NB4 (cell line): Measurements from ENCODE around the gene UBXN10.
A peak's percentile ranks its signal among the peaks of the same experiment; 100 is the strongest.
"Not testable (repeated sequence)": the region's sequence is repeated elsewhere in the genome, so short reads cannot be mapped to it uniquely, and the experiment has no call there.

Experiments used
- DNase-seq: peaks from one replicate; pipeline ENCODE4 v3.0.0; 2010; ENCODE audit warnings: low read depth
- H3K4me3 ChIP-seq: one replicate; pipeline ENCODE4 v1.5.1; 2011; ENCODE audit warnings: mild to moderate bottlenecking, low read depth, low read length, moderate library complexity
- MYC ChIP-seq: IDR thresholded peaks from 2 replicates; pipeline ENCODE4 v1.6.1; 2011; ENCODE audit warnings: low read depth, low read length
- POLR2A ChIP-seq: IDR thresholded peaks from 2 replicates; pipeline ENCODE4 v1.6.1; 2011; ENCODE audit warnings: mild to moderate bottlenecking; ENCODE audit not compliant: insufficient read length; ENCODE audit errors: extremely low read depth
- TF ChIP-seq, protein P1 (sequence below): IDR thresholded peaks from 2 replicates; pipeline ENCODE4 v1.6.1; 2011; ENCODE audit warnings: low read depth, low read length
- TF ChIP-seq, protein P2 (sequence below): IDR thresholded peaks from one replicate; pipeline ENCODE4 v1.5.1; 2012; ENCODE audit warnings: low read depth, low read length

UBXN10 gene

DNA sequence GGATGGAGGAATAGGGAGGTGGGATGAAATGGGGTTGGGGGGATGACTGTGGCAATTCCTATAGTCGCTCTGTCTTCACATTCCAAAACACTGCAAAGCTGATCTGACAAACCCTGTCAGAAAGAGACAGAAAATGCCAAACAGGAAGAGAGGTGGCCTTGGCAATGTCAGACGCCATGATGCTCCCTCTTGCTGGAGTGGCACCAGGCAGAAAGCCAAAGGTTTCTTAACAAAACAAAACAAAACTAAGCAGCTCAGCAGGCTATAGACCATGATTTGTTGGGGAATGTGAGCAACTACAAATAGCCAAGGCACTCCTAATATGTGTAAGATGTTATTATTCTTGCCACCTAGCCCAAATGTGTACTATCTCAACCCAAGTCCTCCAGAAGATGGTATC is 43.3 kb downstream of the UBXN10 start:
- no peak overlapping the region for H3K4me3 ChIP-seq
- DNase-seq, result no peak
- TF ChIP-seq, protein P1, sequence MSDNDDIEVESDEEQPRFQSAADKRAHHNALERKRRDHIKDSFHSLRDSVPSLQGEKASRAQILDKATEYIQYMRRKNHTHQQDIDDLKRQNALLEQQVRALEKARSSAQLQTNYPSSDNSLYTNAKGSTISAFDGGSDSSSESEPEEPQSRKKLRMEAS, result no peak
- TF ChIP-seq, protein P2, sequence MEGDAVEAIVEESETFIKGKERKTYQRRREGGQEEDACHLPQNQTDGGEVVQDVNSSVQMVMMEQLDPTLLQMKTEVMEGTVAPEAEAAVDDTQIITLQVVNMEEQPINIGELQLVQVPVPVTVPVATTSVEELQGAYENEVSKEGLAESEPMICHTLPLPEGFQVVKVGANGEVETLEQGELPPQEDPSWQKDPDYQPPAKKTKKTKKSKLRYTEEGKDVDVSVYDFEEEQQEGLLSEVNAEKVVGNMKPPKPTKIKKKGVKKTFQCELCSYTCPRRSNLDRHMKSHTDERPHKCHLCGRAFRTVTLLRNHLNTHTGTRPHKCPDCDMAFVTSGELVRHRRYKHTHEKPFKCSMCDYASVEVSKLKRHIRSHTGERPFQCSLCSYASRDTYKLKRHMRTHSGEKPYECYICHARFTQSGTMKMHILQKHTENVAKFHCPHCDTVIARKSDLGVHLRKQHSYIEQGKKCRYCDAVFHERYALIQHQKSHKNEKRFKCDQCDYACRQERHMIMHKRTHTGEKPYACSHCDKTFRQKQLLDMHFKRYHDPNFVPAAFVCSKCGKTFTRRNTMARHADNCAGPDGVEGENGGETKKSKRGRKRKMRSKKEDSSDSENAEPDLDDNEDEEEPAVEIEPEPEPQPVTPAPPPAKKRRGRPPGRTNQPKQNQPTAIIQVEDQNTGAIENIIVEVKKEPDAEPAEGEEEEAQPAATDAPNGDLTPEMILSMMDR, result no peak
- TF ChIP-seq MYC, result no peak
- no peak for TF ChIP-seq POLR2A

DNA sequence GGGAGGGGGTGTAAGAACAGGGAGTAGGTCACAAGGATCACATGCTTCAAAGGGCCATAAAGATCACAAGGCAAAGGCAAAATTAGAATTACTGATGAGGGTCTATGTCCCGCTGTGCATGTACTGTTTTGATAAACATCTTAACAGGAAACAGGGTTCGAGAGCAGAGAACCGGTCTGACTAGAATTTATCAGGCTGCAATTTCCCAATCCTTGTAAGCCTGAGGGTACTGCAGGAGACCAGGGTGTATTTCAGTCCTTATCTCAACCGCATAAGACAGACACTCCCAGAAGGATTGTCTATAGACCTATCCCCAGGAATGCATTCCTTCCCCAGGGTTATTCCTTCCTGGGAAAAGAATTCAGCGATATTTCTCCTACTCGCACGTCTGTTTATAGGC is 46.7 kb downstream of the UBXN10 start:
- not testable (repeated sequence) for DNase-seq, H3K4me3 ChIP-seq

DNA sequence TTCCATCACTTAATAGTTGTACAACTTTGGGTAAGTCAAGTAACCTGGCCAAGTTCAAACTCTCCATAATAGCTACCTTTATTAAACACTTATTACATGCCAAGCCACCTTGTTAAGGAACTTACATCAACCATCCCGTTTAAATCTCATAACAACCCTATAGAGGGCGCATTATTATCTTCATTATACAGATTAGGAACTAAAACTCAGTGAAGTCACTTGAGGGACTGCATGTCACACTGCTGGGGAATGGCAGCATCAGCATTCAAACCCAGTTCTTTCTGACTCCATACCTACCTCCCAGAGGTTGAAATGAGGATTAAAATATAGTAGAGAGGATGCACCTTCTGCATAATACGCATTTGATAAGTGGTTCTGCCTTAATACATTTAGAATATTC is 47.5 kb downstream of the UBXN10 start:
- no peak overlapping the region for H3K4me3 ChIP-seq
- TF ChIP-seq, protein P1, result no peak
- TF ChIP-seq, protein P2, result peak; percentile 23
- peak; percentile 43 for DNase-seq

DNA sequence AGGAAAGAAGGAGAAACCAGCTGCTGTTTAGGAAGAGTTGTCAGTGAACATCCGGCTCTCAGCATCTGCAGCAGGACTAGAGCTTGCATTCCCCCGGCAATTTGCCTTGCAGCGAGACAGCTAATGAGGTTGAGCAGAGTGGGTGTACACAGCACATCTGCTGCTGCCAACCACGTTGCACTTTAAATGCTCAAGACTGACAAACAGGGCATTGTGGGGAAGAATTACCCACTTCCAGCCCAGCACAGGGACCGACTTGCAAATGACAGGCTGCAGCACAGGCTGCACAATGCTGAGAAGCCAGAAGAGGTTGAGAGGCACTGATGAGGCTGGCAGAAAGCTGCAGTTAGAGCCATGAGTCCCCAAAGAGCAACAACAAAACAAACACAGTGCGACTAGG is 48.0 kb downstream of the UBXN10 start:
- TF ChIP-seq, protein P2, result no peak
- no peak for TF ChIP-seq POLR2A
- TF ChIP-seq MYC, result no peak
- TF ChIP-seq, protein P1, result no peak
- H3K4me3 ChIP-seq, result no peak overlapping the region
- no peak for DNase-seq

DNA sequence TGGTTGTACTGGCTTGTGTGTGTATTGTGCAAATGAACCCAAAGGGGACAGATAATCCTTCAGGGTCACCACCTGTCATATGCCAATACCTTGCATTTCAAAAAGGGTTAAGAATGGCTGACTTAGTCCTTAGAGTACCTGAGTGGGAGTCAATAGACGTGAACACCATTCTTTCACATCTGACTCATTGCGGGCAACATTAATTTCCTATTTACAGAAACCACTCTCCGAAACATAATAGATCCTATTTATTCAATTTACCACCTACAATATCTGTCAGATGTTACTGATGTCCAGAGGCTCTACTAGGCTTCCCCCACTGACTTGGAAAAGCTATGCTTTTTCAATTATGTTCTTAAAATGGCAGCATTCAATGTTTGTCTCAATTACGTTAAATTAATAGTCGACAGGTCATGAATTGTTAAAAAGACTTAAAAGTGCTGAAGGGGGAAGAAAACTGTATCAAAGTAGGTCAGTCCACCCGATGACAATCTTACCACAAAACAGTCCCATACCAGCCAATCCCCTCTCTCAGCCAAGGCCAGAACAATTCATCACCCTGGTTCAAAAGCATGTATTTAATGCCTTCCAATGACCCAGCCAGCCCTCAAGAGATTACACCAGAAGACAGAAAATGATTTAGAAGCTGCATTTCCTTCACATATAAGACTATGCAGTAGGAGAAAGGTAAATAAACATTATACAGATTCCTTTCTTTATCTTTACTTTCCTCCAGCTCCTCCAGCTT is 49.1 kb downstream of the UBXN10 start:
- TF ChIP-seq, protein P2, result no peak
- TF ChIP-seq POLR2A (no peak), MYC (no peak)
- TF ChIP-seq, protein P1, result no peak

DNA sequence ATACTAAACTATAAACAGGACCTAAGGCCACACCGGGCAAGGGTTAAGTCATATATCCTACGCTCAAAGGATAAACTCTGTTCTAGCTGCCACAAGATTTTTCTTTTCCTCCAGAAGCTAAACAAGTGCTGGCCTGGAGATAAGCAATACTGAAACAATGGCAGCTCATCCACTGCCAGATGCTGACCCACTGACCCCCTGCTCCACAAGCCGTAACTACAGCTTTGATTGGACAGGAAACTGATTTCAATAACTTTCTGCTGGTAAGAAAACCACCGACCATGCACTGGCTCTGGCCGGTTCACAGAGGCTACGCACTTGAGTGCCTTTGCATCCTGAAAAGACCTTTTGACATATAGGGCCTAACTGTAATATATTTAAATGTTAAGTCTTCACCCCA is 51.8 kb downstream of the UBXN10 start:
- DNase-seq, result no peak
- TF ChIP-seq MYC, result no peak
- TF ChIP-seq, protein P1, result no peak
- TF ChIP-seq POLR2A, result no peak
- TF ChIP-seq, protein P2, result no peak

More for the DNA sequence above, 49.1 kb downstream of the UBXN10 start:
- H3K4me3 ChIP-seq, result no peak overlapping the region
- DNase-seq, result no peak

More for the DNA sequence above, 51.8 kb downstream of the UBXN10 start:
- H3K4me3 ChIP-seq, result no peak overlapping the region
